ENCODE results near the gene MAST4. TPM values are rescaled to one million over a fixed set of nuclear protein-coding genes. Genes with fewer than 3 reads are reported as not detected.
"Not testable (repeated sequence)": the region's sequence is repeated elsewhere in the genome, so short reads cannot be mapped to it uniquely, and the experiment has no call there.

MAST4 gene
- polyA plus RNA-seq, 12 donors: 9.6 to 89.4 (median 14.1) TPM

DNA sequence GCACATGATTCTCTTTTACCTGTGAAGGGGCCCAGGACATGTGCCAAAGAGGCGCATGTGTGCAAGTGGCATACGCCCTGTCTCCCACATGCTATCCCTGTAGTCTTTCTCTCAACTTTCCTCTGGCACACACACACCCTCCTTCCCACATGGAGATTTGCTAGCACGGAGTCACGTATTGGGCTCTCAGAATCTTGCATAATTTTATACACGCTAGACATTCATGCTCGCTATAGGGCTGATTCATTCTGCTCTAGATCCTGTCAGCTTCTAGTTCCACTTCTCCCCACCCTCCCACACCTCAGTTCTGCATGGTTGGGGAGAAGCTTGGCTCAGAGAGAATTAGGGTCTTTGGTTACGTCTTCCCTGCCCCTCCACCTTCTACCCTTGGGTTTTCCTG is 527.6 kb downstream of the MAST4 start:
- no peak for DNase-seq

- DNase-seq: no peak
Measured at GRCh38 chr5:67124556-67124955, 528.4 kb downstream of the MAST4 start.

GRCh38 chr5:67127347-67127895 is 531.2 kb downstream of the MAST4 start:
- not testable (repeated sequence) for DNase-seq

DNA sequence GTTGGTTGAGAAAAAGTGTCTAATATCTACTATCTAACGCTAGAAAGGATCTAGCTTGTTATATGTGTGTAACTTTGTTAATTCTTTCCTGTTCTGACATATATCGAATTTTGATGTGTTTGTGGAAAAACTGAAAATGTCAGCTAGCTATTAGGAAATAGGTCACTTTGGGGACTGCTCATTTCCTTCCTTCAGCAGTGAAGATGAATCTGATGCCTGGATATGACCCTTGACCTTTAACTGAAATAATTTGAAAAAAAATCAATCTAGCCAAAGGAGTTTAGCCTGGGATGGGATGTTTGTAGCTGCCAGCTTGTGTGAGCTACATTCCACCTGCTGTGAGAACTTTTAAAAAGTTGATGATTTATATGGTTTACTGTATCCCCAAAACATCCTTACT is 533.6 kb downstream of the MAST4 start:
- DNase-seq: no peak

- DNase-seq: no peak
Measured at GRCh38 chr5:67133217-67133616, 537.0 kb downstream of the MAST4 start.

GRCh38 chr5:67133776-67134175 is 537.6 kb downstream of the MAST4 start:
- no peak for DNase-seq

- no peak for DNase-seq
Measured at GRCh38 chr5:67135381-67135984, 539.3 kb downstream of the MAST4 start.

GRCh38 chr5:67139030-67139429 is 542.8 kb downstream of the MAST4 start:
- no peak for DNase-seq

DNA sequence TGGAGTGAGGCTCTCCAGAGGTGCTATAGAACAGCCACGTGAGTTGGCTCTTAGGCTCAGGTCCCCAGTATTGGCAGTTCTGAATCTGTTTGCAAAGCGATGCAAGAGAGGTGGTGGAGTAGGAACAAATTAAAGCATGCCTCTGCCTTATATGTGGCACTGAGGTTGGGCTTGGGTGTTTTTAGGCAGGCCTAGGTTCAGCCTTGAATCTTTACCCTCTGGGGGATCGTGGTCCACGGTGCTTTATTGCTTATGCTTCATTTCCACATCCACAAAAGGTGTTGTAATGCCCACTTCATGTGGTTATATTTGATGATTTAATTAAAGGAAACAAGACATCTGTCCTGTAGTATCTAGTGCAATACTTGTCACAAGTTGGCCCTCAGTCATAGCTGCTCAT is 544.2 kb downstream of the MAST4 start:
- DNase-seq: no peak

- DNase-seq: no peak
Measured at GRCh38 chr5:67141644-67142043, 545.5 kb downstream of the MAST4 start.

- no peak for DNase-seq
Measured at GRCh38 chr5:67142816-67143215, 546.6 kb downstream of the MAST4 start.

GRCh38 chr5:67143549-67143948 is 547.4 kb downstream of the MAST4 start:
- DNase-seq: no peak

- no peak for DNase-seq
Measured at GRCh38 chr5:67144183-67144639, 548.0 kb downstream of the MAST4 start.

GRCh38 chr5:67146574-67146973 is 550.4 kb downstream of the MAST4 start:
- no peak for DNase-seq

GRCh38 chr5:67146981-67147380 is 550.8 kb downstream of the MAST4 start:
- DNase-seq: no peak

- no peak for DNase-seq
Measured at GRCh38 chr5:67147760-67148159, 551.6 kb downstream of the MAST4 start.

DNA sequence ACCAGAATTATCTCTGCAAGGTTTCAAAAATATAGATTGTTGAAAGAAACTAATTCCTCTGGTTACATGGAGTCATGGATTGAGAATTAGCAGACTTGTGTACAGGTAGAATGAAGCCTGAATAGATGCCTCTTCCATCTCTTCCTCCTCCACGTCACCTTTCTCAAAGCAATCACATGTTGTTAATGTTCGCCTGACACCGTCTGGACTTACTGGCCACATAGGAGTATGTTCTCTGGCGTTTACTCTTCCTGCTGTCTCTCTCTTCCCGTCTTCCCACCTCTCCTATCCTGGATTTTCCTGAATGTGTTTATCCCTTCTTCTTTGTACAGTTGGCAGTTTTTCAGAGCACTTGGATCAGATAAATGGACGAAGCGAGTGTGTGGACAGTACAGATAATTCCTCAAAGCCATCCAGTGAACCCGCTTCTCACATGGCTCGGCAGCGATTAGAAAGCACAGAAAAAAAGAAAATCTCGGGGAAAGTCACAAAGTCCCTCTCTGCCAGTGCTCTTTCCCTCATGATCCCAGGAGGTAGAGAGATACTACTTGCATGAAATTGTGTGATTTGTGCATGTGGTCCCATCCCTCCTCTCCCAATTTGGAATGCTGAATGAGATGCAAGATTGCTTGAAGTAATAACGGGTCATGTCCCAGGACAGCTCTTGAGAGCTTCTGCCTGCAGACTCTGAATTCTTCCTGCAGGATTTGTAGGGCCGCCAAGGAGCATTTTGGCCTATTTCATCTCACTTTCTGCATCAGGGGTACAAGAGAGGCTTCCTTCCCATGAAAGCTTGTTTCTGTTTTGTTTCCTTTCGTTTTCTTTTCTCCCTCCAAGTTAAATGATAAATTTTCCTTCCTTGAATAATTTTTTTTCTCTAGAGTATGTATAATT is 553.1 kb downstream of the MAST4 start:
- peak; percentile 38 for DNase-seq

- peak; percentile 53 for DNase-seq
Measured at GRCh38 chr5:67149951-67150523, 553.8 kb downstream of the MAST4 start.

DNA sequence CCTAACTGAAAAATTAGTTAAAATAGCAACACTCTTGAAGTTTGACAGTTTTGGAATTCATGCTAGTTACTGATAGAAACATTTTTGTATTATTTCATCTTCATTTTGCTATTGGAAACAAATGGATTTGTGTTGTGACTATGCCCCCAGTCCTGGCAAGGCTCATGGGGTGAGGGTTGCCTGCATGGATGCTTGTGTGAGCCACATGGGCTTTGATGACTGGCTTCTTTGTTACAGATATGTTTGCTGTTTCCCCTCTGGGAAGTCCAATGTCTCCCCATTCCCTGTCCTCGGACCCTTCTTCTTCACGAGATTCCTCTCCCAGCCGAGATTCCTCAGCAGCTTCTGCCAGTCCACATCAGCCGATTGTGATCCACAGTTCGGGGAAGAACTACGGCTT is 556.2 kb downstream of the MAST4 start:
- no peak for DNase-seq

- no peak for DNase-seq
Measured at GRCh38 chr5:67153292-67153691, 557.1 kb downstream of the MAST4 start.

DNA sequence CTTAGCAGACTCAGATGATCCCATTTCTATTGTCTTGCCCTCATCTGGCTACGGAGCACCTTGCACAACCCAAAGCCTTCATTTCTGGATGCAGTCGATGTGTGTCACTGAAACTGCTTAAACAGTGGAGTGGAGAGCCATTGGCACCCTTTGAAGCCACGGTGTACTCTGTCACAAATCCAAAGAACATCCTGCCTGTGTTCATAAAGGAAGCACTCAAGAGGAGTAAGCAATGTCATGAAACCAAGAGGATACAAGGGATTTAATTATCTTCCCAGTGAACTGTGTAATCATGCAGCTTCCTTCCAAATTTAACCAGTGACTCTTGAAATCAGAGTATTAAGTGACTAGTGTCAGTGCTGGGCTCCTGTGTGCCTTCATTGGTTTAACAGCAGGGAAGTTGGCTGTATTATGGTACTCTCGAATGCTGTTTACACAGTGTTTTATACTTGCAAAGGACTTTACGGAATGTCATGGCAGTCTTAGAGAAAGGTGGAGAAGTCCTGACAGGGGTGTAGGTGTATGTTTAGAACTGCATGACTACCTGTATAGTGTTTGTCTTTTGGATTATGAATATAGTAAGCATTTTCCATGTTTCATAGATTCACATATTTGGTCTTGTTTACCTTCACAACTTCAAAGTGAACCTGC is 558.5 kb downstream of the MAST4 start:
- no peak for DNase-seq

GRCh38 chr5:67156976-67157583 is 560.9 kb downstream of the MAST4 start:
- no peak for DNase-seq

Measured in muscle of arm (tissue), 12 donors.